GM12865 (cell line): ENCODE results near the gene DOCK2.

Experiments
- DNase-seq: peaks from one replicate; pipeline ENCODE4 v3.0.0; 2010; ENCODE audit warnings: low read depth
- H3K4me3 ChIP-seq: 2 replicates; pipeline ENCODE4 v1.5.1; 2011; ENCODE audit warnings: mild to moderate bottlenecking, low read depth, low read length, control low read depth
- TF ChIP-seq, protein P1 (sequence below): IDR thresholded peaks from 2 replicates; pipeline ENCODE4 v1.5.1; 2011; ENCODE audit warnings: low read length, control low read depth, low read depth, inconsistent platforms; ENCODE audit not compliant: insufficient read depth; ENCODE audit errors: missing control alignments

Gene DOCK2

DNA sequence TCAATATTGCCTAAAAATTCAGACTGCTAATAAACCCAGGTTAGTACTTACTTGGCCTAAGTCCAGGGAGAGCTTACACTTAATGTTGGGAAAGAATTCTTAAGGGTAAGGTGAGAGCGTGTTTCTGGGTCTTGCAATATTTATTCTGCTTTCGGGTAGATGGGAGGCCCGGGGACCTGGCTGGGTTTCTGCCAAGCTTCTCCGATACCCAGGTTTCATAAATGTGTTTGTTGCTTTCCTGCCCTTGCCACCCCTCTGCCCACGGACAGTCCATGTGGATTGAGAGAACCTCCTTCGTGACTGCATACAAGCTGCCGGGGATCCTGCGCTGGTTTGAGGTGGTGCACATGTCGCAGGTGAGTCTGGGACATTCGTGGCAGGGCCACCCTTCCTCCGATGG is 420.2 kb downstream of the DOCK2 start:
- H3K4me3 ChIP-seq = no peak overlapping the region
- TF ChIP-seq, protein P1, sequence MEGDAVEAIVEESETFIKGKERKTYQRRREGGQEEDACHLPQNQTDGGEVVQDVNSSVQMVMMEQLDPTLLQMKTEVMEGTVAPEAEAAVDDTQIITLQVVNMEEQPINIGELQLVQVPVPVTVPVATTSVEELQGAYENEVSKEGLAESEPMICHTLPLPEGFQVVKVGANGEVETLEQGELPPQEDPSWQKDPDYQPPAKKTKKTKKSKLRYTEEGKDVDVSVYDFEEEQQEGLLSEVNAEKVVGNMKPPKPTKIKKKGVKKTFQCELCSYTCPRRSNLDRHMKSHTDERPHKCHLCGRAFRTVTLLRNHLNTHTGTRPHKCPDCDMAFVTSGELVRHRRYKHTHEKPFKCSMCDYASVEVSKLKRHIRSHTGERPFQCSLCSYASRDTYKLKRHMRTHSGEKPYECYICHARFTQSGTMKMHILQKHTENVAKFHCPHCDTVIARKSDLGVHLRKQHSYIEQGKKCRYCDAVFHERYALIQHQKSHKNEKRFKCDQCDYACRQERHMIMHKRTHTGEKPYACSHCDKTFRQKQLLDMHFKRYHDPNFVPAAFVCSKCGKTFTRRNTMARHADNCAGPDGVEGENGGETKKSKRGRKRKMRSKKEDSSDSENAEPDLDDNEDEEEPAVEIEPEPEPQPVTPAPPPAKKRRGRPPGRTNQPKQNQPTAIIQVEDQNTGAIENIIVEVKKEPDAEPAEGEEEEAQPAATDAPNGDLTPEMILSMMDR = no peak
- DNase-seq = no peak

DNA sequence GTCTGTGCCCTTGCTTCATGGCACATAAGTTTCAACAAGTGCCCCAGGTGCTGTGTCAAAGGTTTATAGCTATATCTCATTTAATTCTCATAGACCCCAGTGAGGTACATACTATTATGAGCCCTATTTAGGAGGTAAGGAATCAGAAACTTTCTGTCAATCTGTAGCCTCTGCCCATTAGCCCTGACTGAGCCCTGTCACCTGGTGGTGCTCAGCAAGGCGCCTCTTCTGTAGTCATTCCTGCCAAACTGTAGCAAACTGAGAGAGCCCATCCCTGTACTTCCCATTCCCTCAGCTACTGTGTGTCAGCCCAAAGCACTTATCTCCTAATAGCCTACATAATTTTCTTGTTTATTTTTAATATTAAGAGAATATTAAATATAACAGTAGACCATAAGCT is 422.1 kb downstream of the DOCK2 start:
- TF ChIP-seq, protein P1 = no peak
- no peak overlapping the region for H3K4me3 ChIP-seq
- no peak for DNase-seq

DNA sequence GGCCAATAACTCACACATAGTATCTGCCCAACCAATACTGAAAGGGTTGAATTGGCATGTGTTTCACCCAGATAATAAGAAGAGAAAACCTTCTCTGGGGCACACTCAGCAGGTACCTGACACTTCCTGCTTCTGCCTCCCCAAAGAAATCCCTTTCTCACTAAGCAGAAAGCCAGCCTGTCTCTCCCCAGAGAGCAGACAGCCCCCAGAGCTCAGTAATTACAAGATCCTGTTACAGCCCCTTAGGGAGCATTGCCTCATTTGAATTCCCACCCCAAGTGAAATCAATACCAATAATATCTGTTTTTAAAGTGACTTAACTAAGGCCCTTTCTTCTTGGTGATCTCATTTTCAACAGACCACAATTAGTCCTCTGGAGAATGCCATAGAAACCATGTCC is 430.1 kb downstream of the DOCK2 start:
- TF ChIP-seq, protein P1 = no peak
- H3K4me3 ChIP-seq = no peak overlapping the region
- DNase-seq = peak; percentile 42

DNA sequence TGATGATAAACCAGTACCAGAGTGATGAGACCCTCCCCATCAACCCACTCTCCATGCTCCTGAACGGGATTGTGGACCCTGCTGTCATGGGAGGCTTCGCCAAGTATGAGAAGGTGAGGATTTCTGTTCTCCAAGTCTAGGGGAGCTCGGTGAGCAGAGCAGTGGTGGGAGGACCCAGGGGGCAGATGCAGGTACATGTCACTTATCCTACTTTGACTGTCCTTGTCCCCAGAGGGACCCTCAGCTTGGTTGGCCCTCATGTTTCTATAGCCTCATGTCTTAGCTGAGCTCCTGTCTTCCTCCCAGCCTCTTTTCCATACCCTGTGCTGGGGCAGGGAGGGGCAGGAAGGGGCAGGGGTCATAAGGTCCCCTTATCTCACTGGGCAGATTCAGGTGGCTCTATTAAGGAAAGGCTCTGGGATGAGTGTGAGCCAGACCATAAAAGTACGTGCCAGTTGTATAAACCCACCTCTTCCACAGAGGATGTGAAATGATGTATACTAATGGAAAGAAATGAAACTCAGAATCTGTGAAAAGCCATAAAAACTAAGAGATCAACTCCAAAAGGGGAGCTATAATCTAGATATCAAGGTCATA is 430.6 kb downstream of the DOCK2 start:
- no peak for DNase-seq
- no peak overlapping the region for H3K4me3 ChIP-seq
- TF ChIP-seq, protein P1 = no peak

DNA sequence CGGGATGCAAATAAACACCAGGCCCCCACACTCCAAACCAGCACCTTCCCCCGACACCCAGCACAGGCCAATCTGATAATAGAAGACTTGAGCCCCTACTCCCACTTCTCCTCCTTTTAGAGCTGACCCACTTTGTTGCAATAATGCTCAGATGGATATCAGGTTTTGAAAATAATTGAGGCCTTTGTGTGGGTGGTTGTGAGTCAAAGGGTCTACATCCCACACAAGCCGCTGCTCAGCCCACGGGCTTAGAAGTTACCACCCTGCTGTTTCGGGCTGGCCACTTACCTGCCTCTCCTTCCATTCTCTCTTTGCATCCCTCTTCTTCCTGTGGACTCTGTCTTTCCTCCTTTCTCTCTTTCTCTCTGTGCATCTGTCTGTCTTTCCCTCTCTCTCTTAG is 432.4 kb downstream of the DOCK2 start:
- TF ChIP-seq, protein P1 = no peak
- H3K4me3 ChIP-seq = no peak overlapping the region
- DNase-seq = no peak

DNA sequence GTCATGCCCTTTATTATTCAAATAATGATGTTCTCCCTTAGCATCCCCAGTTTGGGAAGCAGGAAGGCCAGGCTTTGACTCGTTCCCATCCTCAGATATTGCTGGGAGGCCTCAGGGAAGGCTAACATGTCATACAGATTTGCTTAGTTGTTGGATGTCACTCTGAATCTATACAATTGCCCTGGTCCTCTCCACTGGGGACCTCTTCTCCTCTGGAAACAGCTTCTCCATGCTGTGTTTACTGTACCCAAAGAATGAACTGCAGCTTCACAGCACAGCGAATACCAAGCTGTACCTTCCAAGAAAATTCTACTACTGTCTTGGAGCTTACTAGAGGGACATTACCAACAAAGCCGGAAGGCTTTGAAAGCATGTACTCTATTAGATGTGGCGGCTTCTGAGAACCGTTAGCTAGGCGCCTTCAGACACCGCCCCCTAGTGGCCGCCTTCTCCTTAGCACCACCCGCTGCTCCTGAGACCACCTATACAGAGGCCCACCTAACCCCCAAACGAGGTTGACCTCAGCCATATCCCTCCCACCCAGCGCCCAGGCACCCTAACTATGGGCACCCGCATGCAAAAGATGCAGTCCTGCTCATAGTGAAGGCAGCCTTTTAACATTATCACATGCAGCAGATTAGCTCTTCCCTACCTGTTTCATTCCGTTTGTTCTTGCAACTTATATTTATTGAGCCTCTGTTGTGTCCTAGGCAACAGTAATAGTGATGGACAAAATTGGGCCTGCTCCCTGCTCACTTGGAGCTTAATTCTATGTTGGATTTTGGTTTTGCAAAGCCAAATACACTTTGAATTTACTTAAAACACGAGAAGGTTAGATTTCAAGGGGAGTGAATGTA is 433.7 kb downstream of the DOCK2 start:
- DNase-seq = no peak
- H3K4me3 ChIP-seq = no peak overlapping the region
- TF ChIP-seq, protein P1 = peak; percentile 50
